ENCODE data around the gene CCSER1.

- TF ChIP-seq EZH2phosphoT487 (IDR thresholded peaks at IDR 0.05; ENCODE audit: borderline replicate concordance, low read length) = no peak
- no peak for TF ChIP-seq CTCF (IDR thresholded peaks at IDR 0.05; ENCODE audit: low read depth, low read length, poor library complexity, severe bottlenecking)
Measured at GRCh38 chr4:91118597-91118996, 991.4 kb downstream of the CCSER1 start.
